Suprapubic skin (tissue), 4 donors: ENCODE data around the gene ROBO1. TPM values are rescaled to one million over a fixed set of nuclear protein-coding genes. Genes with fewer than 3 reads are reported as not detected.

Experiments
- DNase-seq, 2 donors: peaks; one replicate each; pipeline ENCODE4 v3.0.0-alpha.2; 2019; ENCODE audit warnings: low spot score in 2 of 2
- H3K27ac ChIP-seq: fragments of 200-600 bp; sonication (generic); one replicate; pipeline ENCODE4 v1.5.1; 2019
- H3K27me3 ChIP-seq: fragments of 200-600 bp; sonication (generic); one replicate; pipeline ENCODE4 v1.5.1; 2019
- H3K36me3 ChIP-seq: fragments of 200-600 bp; sonication (generic); one replicate; pipeline ENCODE4 v1.5.1; 2019
- H3K4me1 ChIP-seq: fragments of 200-600 bp; sonication (generic); one replicate; pipeline ENCODE4 v1.5.1; 2019
- H3K4me3 ChIP-seq: fragments of 200-600 bp; sonication (generic); one replicate; pipeline ENCODE4 v1.5.1; 2019; ENCODE audit warnings: mild to moderate bottlenecking
- H3K9me3 ChIP-seq: fragments of 200-600 bp; sonication (generic); one replicate; pipeline ENCODE4 v1.5.1; 2019
- CTCF ChIP-seq, 2 donors: fragments of 200-600 bp in 1 of 2; fragments of 450-650 bp in 1 of 2; sonication (generic) in 1 of 2; IDR thresholded peaks; one replicate each; pipeline ENCODE4 v1.5.1; 2016 to 2019; ENCODE audit warnings: antibody characterized with exemption in 2 of 2, mild to moderate bottlenecking in 1 of 2, moderate library complexity in 1 of 2
- EP300 ChIP-seq: sonication (generic); formaldehyde crosslinking; IDR thresholded peaks from one replicate; pipeline ENCODE4 v1.6.1; 2017; ENCODE audit warnings: antibody characterized with exemption
- POLR2A ChIP-seq, 2 donors: fragments of 450-650 bp; IDR thresholded peaks; one replicate each; pipeline ENCODE4 v1.6.1; 2017; ENCODE audit warnings: antibody characterized with exemption in 2 of 2, mild to moderate bottlenecking in 2 of 2, moderate library complexity in 2 of 2
- POLR2AphosphoS5 ChIP-seq, 3 donors: sonication (generic); formaldehyde crosslinking; IDR thresholded peaks; one replicate each; pipeline ENCODE4 v1.6.1; 2017; ENCODE audit warnings: antibody characterized with exemption in 3 of 3
- WGBS: methylation state at CpG from one replicate; pipeline ENCODE4 v1.1.5; 2018; 5-methylcytosine and 5-hydroxymethylcytosine counted together
- total RNA-seq, 4 donors: library from RNA; depleted of rRNA; stranded (reverse); fragments of >200 nt; gene quantifications; one replicate each; pipeline ENCODE4 v1.1.0, GENCODE V29; 2016

ROBO1 gene
- total RNA-seq, 4 donors from 2014 or later: 67.7 to 80.3 (median 71.3) TPM

DNA sequence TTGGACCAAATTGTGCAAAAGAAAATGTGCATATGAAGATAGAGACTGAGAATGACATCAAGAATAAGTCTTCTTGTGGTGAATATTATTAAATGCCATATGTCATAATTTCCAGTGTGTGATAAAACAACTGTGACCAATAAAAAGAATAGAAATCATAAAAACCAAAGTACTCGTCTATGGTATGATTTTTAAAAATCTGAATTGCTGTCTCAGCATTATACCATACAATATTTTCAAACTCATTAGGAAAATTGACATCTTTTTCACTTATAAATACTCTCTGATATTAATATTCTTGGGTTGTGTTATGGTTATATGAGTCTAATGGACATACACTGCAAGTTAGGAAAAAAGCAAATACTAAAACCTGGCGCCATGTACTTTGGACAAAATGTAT, 279.4 kb downstream of the ROBO1 start:
- Histone ChIP-seq H3K4me1 (peaks cover 13% of the 10 kb centered on the region), H3K27me3 (no peaks in the 10 kb centered on the region), H3K9me3 (no peaks in the 10 kb centered on the region), H3K4me3 (no peak overlapping the region), H3K27ac (no peak overlapping the region), H3K36me3 (no peaks in the 10 kb centered on the region)
- 89% methylated on average over 2 of the region's 2 CpGs for WGBS
- DNase-seq: no peak
- TF ChIP-seq CTCF (IDR thresholded peaks at IDR 0.05): no peak
- TF ChIP-seq POLR2A (IDR thresholded peaks at IDR 0.05): no peak
- no peak for TF ChIP-seq POLR2AphosphoS5 (IDR thresholded peaks at IDR 0.05)
- no peak for TF ChIP-seq EP300

GRCh38 chr3:79480746-79481145, 287.1 kb downstream of the ROBO1 start:
- H3K27ac ChIP-seq: no peak overlapping the region
- H3K36me3 ChIP-seq: no peaks in the 10 kb centered on the region
- H3K9me3 ChIP-seq: no peaks in the 10 kb centered on the region
- DNase-seq: no peak
- 52% methylated on average over 1 of the region's 1 CpG for WGBS
- TF ChIP-seq POLR2AphosphoS5 (IDR thresholded peaks at IDR 0.05) (no peak), POLR2A (IDR thresholded peaks at IDR 0.05) (no peak), CTCF (IDR thresholded peaks at IDR 0.05) (no peak), EP300 (no peak)
- H3K4me3 ChIP-seq: no peak overlapping the region
- H3K27me3 ChIP-seq: no peaks in the 10 kb centered on the region
- no peaks in the 10 kb centered on the region for H3K4me1 ChIP-seq

- H3K36me3 ChIP-seq: no peaks in the 10 kb centered on the region
- H3K4me3 ChIP-seq: no peak overlapping the region
- TF ChIP-seq CTCF (IDR thresholded peaks at IDR 0.05) (no peak), POLR2AphosphoS5 (IDR thresholded peaks at IDR 0.05) (no peak), POLR2A (IDR thresholded peaks at IDR 0.05) (no peak), EP300 (no peak)
- H3K9me3 ChIP-seq: no peaks in the 10 kb centered on the region
- WGBS: 86% methylated on average over 1 of the region's 1 CpG
- no peaks in the 10 kb centered on the region for H3K4me1 ChIP-seq
- no peak overlapping the region for H3K27ac ChIP-seq
- DNase-seq: no peak
- no peaks in the 10 kb centered on the region for H3K27me3 ChIP-seq
These were observed 289.2 kb downstream of the ROBO1 start for GRCh38 chr3:79478620-79479019.

GRCh38 chr3:79477242-79477641, 290.6 kb downstream of the ROBO1 start:
- H3K27ac ChIP-seq: no peak overlapping the region
- no peaks in the 10 kb centered on the region for H3K4me1 ChIP-seq
- no peaks in the 10 kb centered on the region for H3K36me3 ChIP-seq
- no peaks in the 10 kb centered on the region for H3K9me3 ChIP-seq
- no peak overlapping the region for H3K4me3 ChIP-seq
- DNase-seq: no peak
- WGBS: 15% methylated on average over 1 of the region's 1 CpG
- TF ChIP-seq POLR2AphosphoS5 (IDR thresholded peaks at IDR 0.05): no peak
- no peak for TF ChIP-seq POLR2A (IDR thresholded peaks at IDR 0.05)
- TF ChIP-seq EP300: no peak
- TF ChIP-seq CTCF (IDR thresholded peaks at IDR 0.05): no peak
- H3K27me3 ChIP-seq: no peaks in the 10 kb centered on the region

DNA sequence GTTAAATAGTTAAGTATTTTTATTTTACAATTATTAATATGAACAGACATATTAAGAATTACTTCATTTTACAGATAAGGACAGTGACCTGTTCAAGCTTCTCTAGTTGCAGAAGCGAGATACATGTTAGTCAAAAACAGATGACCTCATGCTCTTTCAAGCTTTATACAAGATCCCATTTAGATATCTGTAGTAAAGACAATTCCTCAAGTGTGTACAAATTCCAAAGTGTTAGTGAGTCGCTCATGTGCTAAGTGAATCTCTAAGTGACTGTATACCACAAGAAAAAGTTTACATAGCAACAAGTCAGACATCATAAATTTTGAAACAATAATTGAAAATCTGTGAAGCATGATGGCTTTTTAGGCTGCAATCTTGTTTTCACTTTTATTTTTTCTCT, 293.8 kb downstream of the ROBO1 start:
- WGBS: 66% methylated on average over 2 of the region's 2 CpGs
- no peak for DNase-seq
- H3K27me3 ChIP-seq: no peaks in the 10 kb centered on the region
- no peaks in the 10 kb centered on the region for H3K4me1 ChIP-seq
- H3K27ac ChIP-seq: no peak overlapping the region
- TF ChIP-seq POLR2AphosphoS5 (IDR thresholded peaks at IDR 0.05): no peak
- TF ChIP-seq POLR2A (IDR thresholded peaks at IDR 0.05): no peak
- no peak for TF ChIP-seq EP300
- TF ChIP-seq CTCF (IDR thresholded peaks at IDR 0.05): no peak
- no peaks in the 10 kb centered on the region for H3K9me3 ChIP-seq
- H3K36me3 ChIP-seq: no peaks in the 10 kb centered on the region
- no peak overlapping the region for H3K4me3 ChIP-seq
